HEK293T (cell line): ENCODE data around the gene AIF1.

Source experiments
- CTCF ChIA-PET: fragments of 350-600 bp; formaldehyde crosslinking; extraction: SDS; loops from one replicate; lab custom pipeline; 2021; ENCODE audit warnings: antibody characterized with exemption, inconsistent platforms; lab: Yijun Ruan, JAX
- POLR2A ChIA-PET: fragments of 350-600 bp; formaldehyde crosslinking; extraction: SDS; loops from one replicate; lab custom pipeline; 2020; ENCODE audit warnings: antibody characterized with exemption, inconsistent platforms; lab: Yijun Ruan, JAX
- DNase-seq: peaks from one replicate; pipeline ENCODE4 v3.0.0; 2012; ENCODE audit warnings: mixed read lengths; ENCODE audit errors: extremely low spot score
- ARNT ChIP-seq: fragments of 450-650 bp; IDR thresholded peaks from 2 replicates; pipeline ENCODE4 v1.6.1; 2017; ENCODE audit warnings: mild to moderate bottlenecking
- BHLHE40 ChIP-seq: fragments of 450-650 bp; IDR thresholded peaks from 2 replicates; pipeline ENCODE4 v1.6.1; 2016; ENCODE audit warnings: mild to moderate bottlenecking, moderate library complexity, borderline replicate concordance
- CTBP1 ChIP-seq: fragments of 450-650 bp; IDR thresholded peaks from 2 replicates; pipeline ENCODE4 v1.6.1; 2016; ENCODE audit warnings: borderline replicate concordance
- ELF4 ChIP-seq: fragments of 450-650 bp; IDR thresholded peaks from 2 replicates; pipeline ENCODE4 v1.6.1; 2017; ENCODE audit warnings: antibody characterized with exemption
- FOXA1 ChIP-seq: fragments of 450-650 bp; IDR thresholded peaks from 2 replicates; pipeline ENCODE4 v1.6.1; 2016; ENCODE audit warnings: mild to moderate bottlenecking
- FOXK2 ChIP-seq: fragments of 450-650 bp; IDR thresholded peaks from 2 replicates; pipeline ENCODE4 v1.6.1; 2016; ENCODE audit warnings: mild to moderate bottlenecking
- FOXM1 ChIP-seq: fragments of 450-650 bp; IDR thresholded peaks from 2 replicates; pipeline ENCODE4 v1.6.1; 2017; ENCODE audit warnings: mild to moderate bottlenecking, borderline replicate concordance
- HDGF ChIP-seq: fragments of 450-650 bp; IDR thresholded peaks from 2 replicates; pipeline ENCODE4 v1.6.1; 2017; ENCODE audit warnings: antibody characterized with exemption, borderline replicate concordance
- L3MBTL2 ChIP-seq: fragments of 450-650 bp; conservative IDR thresholded peaks from 2 replicates; pipeline ENCODE4 v1.6.1; 2016; ENCODE audit warnings: mild to moderate bottlenecking
- LEF1 ChIP-seq: fragments of 450-650 bp; IDR thresholded peaks from 2 replicates; pipeline ENCODE4 v1.6.1; 2017; ENCODE audit warnings: mild to moderate bottlenecking, borderline replicate concordance
- NFRKB ChIP-seq: fragments of 450-650 bp; IDR thresholded peaks from 2 replicates; pipeline ENCODE4 v1.6.1; 2016; ENCODE audit warnings: mild to moderate bottlenecking, moderate library complexity
- PKNOX1 ChIP-seq: fragments of 450-650 bp; IDR thresholded peaks from 2 replicates; pipeline ENCODE4 v1.6.1; 2016
- SP1 ChIP-seq: fragments of 450-650 bp; IDR thresholded peaks from 2 replicates; pipeline ENCODE4 v1.6.1; 2017
- SUZ12 ChIP-seq: fragments of 450-650 bp; IDR thresholded peaks from 2 replicates; pipeline ENCODE4 v1.6.1; 2016; ENCODE audit warnings: mild to moderate bottlenecking
- TARDBP ChIP-seq: fragments of 450-650 bp; IDR thresholded peaks from 2 replicates; pipeline ENCODE4 v1.6.1; 2016
- ZNF384 ChIP-seq: fragments of 450-650 bp; IDR thresholded peaks from 2 replicates; pipeline ENCODE4 v1.6.1; 2016

AIF1 gene

GRCh38 chr6:31626952-31627351 lies 11.9 kb downstream of the AIF1 start:
- no peak for DNase-seq
- CTCF ChIA-PET: no interaction called here
- TF ChIP-seq NFRKB: no peak
- TF ChIP-seq ARNT: no peak
- TF ChIP-seq TARDBP: no peak
- TF ChIP-seq L3MBTL2: no peak
- TF ChIP-seq LEF1: no peak
- TF ChIP-seq SUZ12: no peak
- TF ChIP-seq PKNOX1: no peak
- TF ChIP-seq HDGF: no peak
- TF ChIP-seq FOXK2: no peak
- TF ChIP-seq ZNF384: no peak
- TF ChIP-seq CTBP1: no peak
- no peak for TF ChIP-seq FOXA1
- no peak for TF ChIP-seq BHLHE40
- no peak for TF ChIP-seq FOXM1
- no peak for TF ChIP-seq SP1
- POLR2A ChIA-PET: interaction anchor here (0.6 kb wide), 1 partner anchor 26 kb away, joined by 3 read pairs; the partner anchor contains the start of gene BAG6

- DNase-seq: no peak
- ChIA-PET CTCF (no interaction called here), POLR2A (interaction anchor here (1.1 to 1.3 kb wide), 2 partner anchors 9 to 10 kb away, joined by 3 read pairs; no protein-coding TSS in a partner anchor)
- TF ChIP-seq FOXM1: no peak
- TF ChIP-seq CTBP1: no peak
- no peak for TF ChIP-seq ARNT
- no peak for TF ChIP-seq SUZ12
- TF ChIP-seq PKNOX1: no peak
- TF ChIP-seq SP1: no peak
- TF ChIP-seq NFRKB: no peak
- no peak for TF ChIP-seq ZNF384
- TF ChIP-seq LEF1: no peak
- TF ChIP-seq L3MBTL2: no peak
- TF ChIP-seq BHLHE40: no peak
- TF ChIP-seq FOXA1: no peak
- TF ChIP-seq HDGF: no peak
- TF ChIP-seq FOXK2: no peak
- TF ChIP-seq ELF4: no peak
These were observed 12.8 kb downstream of the AIF1 start for GRCh38 chr6:31627690-31628287.

- DNase-seq: no peak
- no peak for TF ChIP-seq TARDBP
- TF ChIP-seq SUZ12: no peak
- TF ChIP-seq BHLHE40: no peak
- no peak for TF ChIP-seq FOXK2
- TF ChIP-seq ARNT: no peak
- no peak for TF ChIP-seq FOXA1
- TF ChIP-seq CTBP1: no peak
- TF ChIP-seq HDGF: no peak
- TF ChIP-seq PKNOX1: no peak
- TF ChIP-seq LEF1: no peak
- TF ChIP-seq FOXM1: no peak
- TF ChIP-seq ZNF384: no peak
- no peak for TF ChIP-seq SP1
- no peak for TF ChIP-seq L3MBTL2
- TF ChIP-seq NFRKB: no peak
- TF ChIP-seq ELF4: no peak
- ChIA-PET POLR2A (interaction anchor here (1.0 to 1.7 kb wide), 3 partner anchors 10 to 23 kb away, joined by 3 to 6 read pairs (median 3); partner anchors contain the start of gene BAG6), CTCF (interaction anchor here (0.6 kb wide), 1 partner anchor 9 kb away, joined by 3 read pairs; no protein-coding TSS in a partner anchor)
These were observed 14.0 kb downstream of the AIF1 start for GRCh38 chr6:31629014-31629413.

- DNase-seq: no peak
- TF ChIP-seq L3MBTL2 (no peak), ARNT (no peak), NFRKB (no peak), SP1 (no peak), FOXK2 (no peak), BHLHE40 (no peak), CTBP1 (no peak), FOXA1 (no peak), ELF4 (no peak), TARDBP (no peak)
- CTCF ChIA-PET: interaction anchor here (0.6 kb wide), 1 partner anchor 142 kb away, joined by 5 read pairs; no protein-coding TSS in a partner anchor
- POLR2A ChIA-PET: interaction anchor here (1.3 to 1.7 kb wide), 2 partner anchors 10 to 14 kb away, joined by 3 to 5 read pairs; no protein-coding TSS in a partner anchor
These were observed 15.3 kb downstream of the AIF1 start for GRCh38 chr6:31630177-31630934.

- TF ChIP-seq L3MBTL2 (no peak), ARNT (no peak), LEF1 (no peak), SP1 (no peak), HDGF (no peak), NFRKB (no peak), FOXK2 (no peak), SUZ12 (no peak), CTBP1 (no peak), ELF4 (no peak), BHLHE40 (no peak), ZNF384 (no peak), FOXM1 (no peak), FOXA1 (no peak)
- POLR2A ChIA-PET: no interaction called here
These were observed 16.2 kb downstream of the AIF1 start for GRCh38 chr6:31631209-31631608.

More at GRCh38 chr6:31631209-31631608, 16.2 kb downstream of the AIF1 start:
- DNase-seq: no peak
- CTCF ChIA-PET: no interaction called here
